HepG2 (cell line): Measurements from ENCODE around the gene PDIA6. TPM values are rescaled to one million over a fixed set of nuclear protein-coding genes. Genes with fewer than 3 reads are reported as not detected.

Experiments
- BHLHE40 ChIP-seq: IDR thresholded peaks from 2 replicates; pipeline ENCODE4 v1.6.1; 2011; ENCODE audit warnings: low read length, improper control_type of control experiment
- BORCS8-MEF2B ChIP-seq: sonication (generic); formaldehyde crosslinking; IDR thresholded peaks from 2 replicates; pipeline ENCODE4 v1.8.0; 2022; ENCODE audit warnings: mild to moderate bottlenecking, missing genetic modification reagents
- CEBPB ChIP-seq: IDR thresholded peaks from 2 replicates; pipeline ENCODE4 v1.6.1; 2011; ENCODE audit warnings: low read depth, low read length, improper control_type of control experiment, borderline replicate concordance
- FOXO1 ChIP-seq: sonication (generic); formaldehyde crosslinking; IDR thresholded peaks from 2 replicates; pipeline ENCODE4 v1.4.0; 2020; ENCODE audit warnings: missing genetic modification reagents
- HDAC1 ChIP-seq: sonication (generic); formaldehyde crosslinking; IDR thresholded peaks from 2 replicates; pipeline ENCODE4 v1.5.1; 2020; ENCODE audit warnings: mild to moderate bottlenecking, missing genetic modification reagents
- HNRNPLL ChIP-seq: fragments of 200-400 bp; formaldehyde crosslinking; IDR thresholded peaks from 2 replicates; pipeline ENCODE4 v1.6.1; 2017; ENCODE audit warnings: mild to moderate bottlenecking, low read depth, low read length; ENCODE audit not compliant: poor library complexity, severe bottlenecking
- JARID2 ChIP-seq: sonication (generic); formaldehyde crosslinking; IDR thresholded peaks from 2 replicates; pipeline ENCODE4 v1.8.1; 2023; ENCODE audit warnings: missing genetic modification reagents, inconsistent platforms; ENCODE audit not compliant: insufficient replicate concordance
- MAZ ChIP-seq, 2 experiments: sonication (generic) in 1 of 2; formaldehyde crosslinking in 1 of 2; IDR thresholded peaks; 2 replicates each; pipeline versions ENCODE4 v1.5.0 to v1.6.1; 2012 to 2020; ENCODE audit warnings: low read depth in 2 of 2, mild to moderate bottlenecking in 2 of 2, borderline replicate concordance in 1 of 2, improper control_type of control experiment in 1 of 2, low read length in 1 of 2, missing genetic modification reagents in 1 of 2, moderate library complexity in 1 of 2
- PAWR ChIP-seq: sonication (generic); formaldehyde crosslinking; IDR thresholded peaks from 2 replicates; pipeline ENCODE4 v1.4.0; 2020; ENCODE audit warnings: missing genetic modification reagents, mild to moderate bottlenecking, borderline replicate concordance
- POLR2AphosphoS5 ChIP-seq: IDR thresholded peaks from 2 replicates; pipeline ENCODE4 v1.6.1; 2012; ENCODE audit warnings: low read depth, low read length
- SRSF9 ChIP-seq: fragments of 200-400 bp; formaldehyde crosslinking; IDR thresholded peaks from 2 replicates; pipeline ENCODE4 v1.6.1; 2018; ENCODE audit warnings: borderline replicate concordance, mild to moderate bottlenecking, low read depth, low read length; ENCODE audit not compliant: insufficient read depth, poor library complexity, severe bottlenecking
- THAP11 ChIP-seq: IDR thresholded peaks from 2 replicates; pipeline ENCODE4 v1.6.1; 2016; ENCODE audit warnings: missing biosample characterization, missing genetic modification reagents
- ZBTB38 ChIP-seq: sonication (generic); formaldehyde crosslinking; IDR thresholded peaks from 2 replicates; pipeline ENCODE4 v1.5.1; 2020; ENCODE audit warnings: mild to moderate bottlenecking, missing genetic modification reagents
- ZFP41 ChIP-seq: sonication (generic); formaldehyde crosslinking; IDR thresholded peaks from 2 replicates; pipeline ENCODE4 v1.4.0; 2020; ENCODE audit warnings: mild to moderate bottlenecking, missing genetic modification reagents, borderline replicate concordance
- ZNF18 ChIP-seq: sonication (generic); formaldehyde crosslinking; IDR thresholded peaks from 2 replicates; pipeline ENCODE4 v1.8.0; 2022; ENCODE audit warnings: mild to moderate bottlenecking, missing genetic modification reagents; ENCODE audit not compliant: insufficient replicate concordance
- ZNF275 ChIP-seq: sonication (generic); formaldehyde crosslinking; IDR thresholded peaks from 2 replicates; pipeline ENCODE4 v1.8.0; 2022; ENCODE audit warnings: missing genetic modification reagents, mild to moderate bottlenecking, inconsistent platforms, borderline replicate concordance
- ZNF383 ChIP-seq: sonication (generic); formaldehyde crosslinking; IDR thresholded peaks from 2 replicates; pipeline ENCODE4 v1.4.0; 2020; ENCODE audit warnings: missing genetic modification reagents, mild to moderate bottlenecking, borderline replicate concordance
- ZNF513 ChIP-seq: sonication (generic); formaldehyde crosslinking; conservative IDR thresholded peaks from 2 replicates; pipeline ENCODE4 v1.5.0; 2020; ENCODE audit warnings: missing genetic modification reagents
- ZNF790 ChIP-seq: sonication (generic); formaldehyde crosslinking; IDR thresholded peaks from 2 replicates; pipeline ENCODE4 v1.8.0; 2022; ENCODE audit warnings: missing genetic modification reagents, mild to moderate bottlenecking, borderline replicate concordance
- ZZZ3 ChIP-seq: sonication (generic); formaldehyde crosslinking; IDR thresholded peaks from 2 replicates; pipeline ENCODE4 v1.4.0; 2020; ENCODE audit warnings: missing genetic modification reagents, mild to moderate bottlenecking, borderline replicate concordance
- polyA plus RNA-seq, 8 experiments: library from polyadenylated mRNA; depleted of rRNA in 3 of 8; stranded (reverse) in 7 of 8; unstranded in 1 of 8; fragments of >200 nt; fragmentation: Illumina TruSeq in 4 of 8; extraction: Trizol in 4 of 8; gene quantifications; 2 replicates each; pipeline versions ENCODE4 v1.2.1 to v1.2.3, GENCODE V29; 2011 to 2016; ENCODE audit warnings: low read depth in 4 of 8, missing spikeins in 1 of 8, mixed read lengths in 1 of 8; ENCODE audit not compliant: insufficient read depth in 1 of 8
- total RNA-seq, 5 experiments: library from RNA; depleted of rRNA; stranded (reverse); fragments of >200 nt; fragmentation: Illumina TruSeq; extraction: Trizol; gene quantifications; 2 replicates each; pipeline ENCODE4 v1.2.3, GENCODE V29; 2016; ENCODE audit warnings: low read depth in 1 of 5
- TF ChIP-seq, protein P1 (sequence below): sonication (generic); formaldehyde crosslinking; IDR thresholded peaks from 2 replicates; pipeline ENCODE4 v1.9.0; 2022; ENCODE audit warnings: missing genetic modification reagents, mild to moderate bottlenecking, borderline replicate concordance

The PDIA6 gene
- total and polyA plus RNA-seq, 2 of the 13 experiments (the other 11 are each of a cell fraction or from before 2014, with no cell fraction given), result 586 to 642 TPM

GRCh38 chr2:10835052-10835970, 22.7 kb upstream of the PDIA6 start (continued):
- no peak for TF ChIP-seq BORCS8-MEF2B (CRISPR knock-in tag)
- TF ChIP-seq HNRNPLL, result peak; percentile 57
- TF ChIP-seq FOXO1 (CRISPR knock-in tag), result no peak
- TF ChIP-seq ZZZ3 (CRISPR knock-in tag), result peak; percentile 66; the same call in 1 of the 2 replicates
- TF ChIP-seq ZNF383, result peak; percentile 90; the same call in 1 of the 2 replicates
- TF ChIP-seq, protein P1, sequence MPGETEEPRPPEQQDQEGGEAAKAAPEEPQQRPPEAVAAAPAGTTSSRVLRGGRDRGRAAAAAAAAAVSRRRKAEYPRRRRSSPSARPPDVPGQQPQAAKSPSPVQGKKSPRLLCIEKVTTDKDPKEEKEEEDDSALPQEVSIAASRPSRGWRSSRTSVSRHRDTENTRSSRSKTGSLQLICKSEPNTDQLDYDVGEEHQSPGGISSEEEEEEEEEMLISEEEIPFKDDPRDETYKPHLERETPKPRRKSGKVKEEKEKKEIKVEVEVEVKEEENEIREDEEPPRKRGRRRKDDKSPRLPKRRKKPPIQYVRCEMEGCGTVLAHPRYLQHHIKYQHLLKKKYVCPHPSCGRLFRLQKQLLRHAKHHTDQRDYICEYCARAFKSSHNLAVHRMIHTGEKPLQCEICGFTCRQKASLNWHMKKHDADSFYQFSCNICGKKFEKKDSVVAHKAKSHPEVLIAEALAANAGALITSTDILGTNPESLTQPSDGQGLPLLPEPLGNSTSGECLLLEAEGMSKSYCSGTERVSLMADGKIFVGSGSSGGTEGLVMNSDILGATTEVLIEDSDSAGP (CRISPR knock-in tag), result peak; percentile 53; the same call in 1 of the 2 replicates
- no peak for TF ChIP-seq PAWR
- no peak for TF ChIP-seq ZNF18 (CRISPR knock-in tag)
- no peak for TF ChIP-seq POLR2AphosphoS5
- TF ChIP-seq ZNF790, result no peak
- TF ChIP-seq ZNF513, result no peak
- TF ChIP-seq THAP11 (CRISPR knock-in tag), result no peak
- TF ChIP-seq ZNF275 (CRISPR knock-in tag), result no peak
- TF ChIP-seq ZFP41, result no peak
- TF ChIP-seq JARID2 (CRISPR knock-in tag), result no peak
- TF ChIP-seq ZBTB38 (CRISPR knock-in tag), result peak; percentile 32; the same call in 1 of the 2 replicates
- no peak for TF ChIP-seq CEBPB
- peak; percentile 51; the same call in 1 of the 2 replicates for TF ChIP-seq MAZ (IDR thresholded peaks at IDR 0.05; ENCODE audit: borderline replicate concordance, low read depth, low read length)
- peak; percentile 27; the same call in 1 of the 2 replicates for TF ChIP-seq MAZ (CRISPR knock-in tag; IDR thresholded peaks at IDR 0.05; ENCODE audit: low read depth)
- TF ChIP-seq HDAC1, result no peak
- TF ChIP-seq SRSF9, result no peak
- 0 out of 2 replicates have a peak, but pooled peaks have one; percentile 32 for TF ChIP-seq BHLHE40
